HG03521 (cell line): ENCODE measurements around the gene C6orf89.

Experiments
- ATAC-seq: cut with Tn5 transposase; IDR thresholded peaks from one replicate; pipeline ENCODE4 v1.9.1; 2021; ENCODE audit warnings: mild to moderate bottlenecking, moderate library complexity; ENCODE audit not compliant: unreplicated experiment

C6orf89 gene

GRCh38 chr6:36967301-36967700 lies 81.5 kb downstream of the C6orf89 start:
- ATAC-seq = no peak

GRCh38 chr6:36967757-36968156 lies 82.0 kb downstream of the C6orf89 start:
- no peak for ATAC-seq

GRCh38 chr6:36968266-36968977 lies 82.7 kb downstream of the C6orf89 start:
- no peak for ATAC-seq

GRCh38 chr6:36969240-36969691 lies 83.5 kb downstream of the C6orf89 start:
- no peak for ATAC-seq

GRCh38 chr6:36969988-36970891 lies 84.5 kb downstream of the C6orf89 start:
- no peak for ATAC-seq

- no peak for ATAC-seq
Observed at GRCh38 chr6:36970892-36971842, 85.4 kb downstream of the C6orf89 start.

GRCh38 chr6:36971921-36972673 lies 86.3 kb downstream of the C6orf89 start:
- ATAC-seq = no peak

DNA sequence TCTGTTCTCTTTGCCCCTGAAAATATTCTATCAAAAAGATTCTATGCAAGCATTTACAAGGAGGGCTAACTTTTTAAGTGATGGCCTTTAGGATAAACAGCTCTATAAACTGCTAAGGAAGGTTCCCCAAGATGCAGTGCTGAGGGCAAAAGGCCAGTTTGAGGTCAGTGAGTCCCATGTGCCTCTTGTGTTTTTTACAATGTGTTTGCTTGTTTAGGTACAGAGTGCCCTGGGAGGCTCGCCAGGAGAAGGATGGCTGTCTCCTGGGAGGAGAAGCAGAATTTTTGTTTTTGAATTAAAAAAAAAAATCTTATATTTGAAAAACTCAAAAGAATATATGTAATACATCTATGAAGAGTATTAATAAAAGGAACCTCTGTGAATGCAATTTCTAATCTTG lies 87.4 kb downstream of the C6orf89 start:
- no peak for ATAC-seq

DNA sequence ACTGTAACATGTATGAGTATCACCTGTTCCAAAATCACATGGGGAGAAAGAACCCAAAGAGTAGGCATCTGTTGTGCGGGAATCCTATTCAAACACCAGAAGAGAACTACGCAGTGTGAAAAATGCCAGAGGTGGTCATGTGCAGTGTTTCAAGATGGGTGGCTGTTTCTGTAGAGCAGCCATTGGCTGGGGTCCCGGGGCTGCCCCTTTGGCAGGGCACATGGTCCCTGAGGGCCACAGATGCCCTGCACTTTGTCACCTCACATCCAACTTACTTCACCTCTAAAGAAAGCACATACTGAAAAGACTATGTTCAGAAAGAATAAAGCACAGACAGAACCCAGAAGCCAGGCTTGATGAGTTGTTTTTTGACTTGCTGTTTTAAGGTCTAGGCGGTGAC lies 87.9 kb downstream of the C6orf89 start:
- no peak for ATAC-seq

DNA sequence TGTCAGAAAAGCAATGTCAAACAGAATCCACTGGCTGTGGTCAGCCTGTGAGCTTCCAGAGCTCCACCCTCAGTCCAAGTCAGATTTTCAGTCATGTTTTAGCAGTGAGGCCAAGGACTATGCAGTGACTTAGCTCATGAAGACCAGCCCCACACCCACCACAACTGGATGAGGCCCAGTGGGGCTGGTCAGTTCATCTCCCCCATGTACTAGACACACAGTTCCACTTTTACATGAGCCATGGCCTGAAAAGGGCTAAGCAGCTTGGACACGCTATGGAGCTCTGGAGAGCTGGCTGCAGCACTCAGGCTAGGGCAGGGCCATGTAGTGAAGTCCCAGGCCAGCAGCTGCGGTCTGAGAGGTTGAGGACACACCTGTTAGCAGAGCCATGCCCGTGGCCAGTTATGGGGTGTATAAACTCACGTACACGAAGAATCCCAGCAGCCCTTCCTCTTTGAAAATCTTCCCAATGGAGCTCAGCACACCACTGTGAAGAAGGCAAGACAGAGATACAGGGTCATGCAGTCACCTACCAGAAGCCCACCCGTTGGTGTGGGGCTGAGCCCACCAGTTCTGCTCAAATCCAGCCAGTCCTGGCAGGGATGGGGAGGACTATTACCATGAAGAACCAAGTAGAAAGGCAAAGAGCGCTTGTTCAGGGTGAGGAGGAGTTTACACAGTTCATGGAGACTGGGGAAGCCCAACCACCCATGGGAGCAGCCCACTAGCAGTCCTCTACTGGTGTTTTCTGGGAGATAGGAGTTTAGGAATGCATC lies 89.7 kb downstream of the C6orf89 start:
- no peak for ATAC-seq

GRCh38 chr6:36976007-36976264 lies 90.2 kb downstream of the C6orf89 start:
- no peak for ATAC-seq

GRCh38 chr6:36976509-36976908 lies 90.8 kb downstream of the C6orf89 start:
- ATAC-seq = no peak

DNA sequence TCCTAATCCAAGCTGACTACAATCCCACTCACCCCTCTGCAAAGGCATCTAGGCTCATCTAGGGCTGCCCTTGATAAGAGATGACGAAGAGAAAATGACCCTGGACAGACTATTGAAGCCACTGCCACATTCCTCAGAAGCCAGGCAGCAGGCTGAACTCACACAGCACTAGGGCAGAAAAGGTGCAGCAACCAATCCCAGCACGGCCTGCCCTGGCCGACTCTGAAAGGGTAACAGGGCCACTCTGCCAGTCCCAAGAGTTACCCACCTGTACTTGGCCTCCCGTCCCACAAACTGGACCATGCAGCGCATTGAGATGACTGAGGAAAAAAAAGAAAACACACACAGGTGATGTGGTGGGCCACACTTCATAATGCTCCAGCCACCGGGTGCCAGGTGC lies 91.2 kb downstream of the C6orf89 start:
- no peak for ATAC-seq

- no peak for ATAC-seq
Observed at GRCh38 chr6:36977470-36977941, 91.8 kb downstream of the C6orf89 start.
